IPS-18c (cell line): ENCODE measurements around the gene MAGEC2.

Source experiments
- H3K4me3 ChIP-seq: 2 replicates; pipeline ENCODE4 v1.7.0; 2013; ENCODE audit warnings: low read depth, mild to moderate bottlenecking, low read length, moderate library complexity; ENCODE audit not compliant: insufficient read depth
- H3K9me3 ChIP-seq: one replicate; pipeline ENCODE4 v1.6.1; 2013; ENCODE audit warnings: mild to moderate bottlenecking, low read length, moderate library complexity; ENCODE audit not compliant: control insufficient read depth, insufficient read depth

MAGEC2 gene, protein sequence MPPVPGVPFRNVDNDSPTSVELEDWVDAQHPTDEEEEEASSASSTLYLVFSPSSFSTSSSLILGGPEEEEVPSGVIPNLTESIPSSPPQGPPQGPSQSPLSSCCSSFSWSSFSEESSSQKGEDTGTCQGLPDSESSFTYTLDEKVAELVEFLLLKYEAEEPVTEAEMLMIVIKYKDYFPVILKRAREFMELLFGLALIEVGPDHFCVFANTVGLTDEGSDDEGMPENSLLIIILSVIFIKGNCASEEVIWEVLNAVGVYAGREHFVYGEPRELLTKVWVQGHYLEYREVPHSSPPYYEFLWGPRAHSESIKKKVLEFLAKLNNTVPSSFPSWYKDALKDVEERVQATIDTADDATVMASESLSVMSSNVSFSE

DNA sequence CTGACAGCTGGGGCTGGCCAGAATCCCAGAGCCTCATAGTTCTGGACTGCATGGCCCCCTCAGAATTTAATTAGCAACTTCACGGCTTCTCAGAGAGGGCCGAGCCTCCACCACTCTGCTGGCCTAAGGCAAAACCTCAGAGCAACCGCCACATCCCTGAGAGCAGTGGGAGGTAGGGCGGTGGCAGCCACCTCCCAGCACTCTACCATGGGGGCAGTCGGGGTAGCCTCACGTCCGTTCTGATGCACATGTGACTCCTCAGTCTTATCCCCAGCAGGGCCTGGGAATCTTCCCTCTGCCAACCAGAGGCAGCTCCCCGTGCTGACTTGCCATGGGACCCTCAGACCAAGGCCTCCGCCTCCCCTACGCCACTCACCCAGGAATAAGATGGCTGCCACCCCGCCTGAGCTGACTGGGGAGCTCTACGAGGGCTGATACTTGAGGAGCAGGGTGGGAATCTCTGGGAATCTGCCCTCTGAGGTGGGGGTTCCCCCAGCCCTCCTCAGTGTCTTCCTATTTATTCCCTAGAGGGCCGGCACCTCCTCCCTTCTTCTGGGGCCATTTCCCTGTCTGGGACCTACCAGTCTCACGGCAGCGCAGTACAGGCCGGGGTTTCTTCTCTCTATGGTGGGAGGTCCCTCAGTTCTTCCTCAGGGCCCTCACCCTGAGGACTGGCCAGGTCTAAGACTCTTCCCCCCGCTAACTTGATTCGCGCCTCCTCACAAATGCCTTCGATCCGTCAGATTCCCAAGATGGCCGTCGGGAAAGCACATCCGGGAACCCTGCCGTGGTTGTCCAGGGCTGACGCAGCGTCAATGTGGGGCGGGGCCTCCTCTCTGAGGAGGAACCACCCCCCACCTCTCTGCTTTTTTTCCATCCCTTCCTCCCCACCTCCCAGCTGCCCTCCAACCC is at the start of gene MAGEC2:
MAGEC2 (minus strand) TSS at position 769 of the 912 bp plus-strand sequence. CDS start 1,303 bp downstream, outside the sequence.
- Histone ChIP-seq H3K4me3 (no peak within 1 kb of the TSS), H3K9me3 (peaks cover 6% of the 10 kb centered on the region)

DNA sequence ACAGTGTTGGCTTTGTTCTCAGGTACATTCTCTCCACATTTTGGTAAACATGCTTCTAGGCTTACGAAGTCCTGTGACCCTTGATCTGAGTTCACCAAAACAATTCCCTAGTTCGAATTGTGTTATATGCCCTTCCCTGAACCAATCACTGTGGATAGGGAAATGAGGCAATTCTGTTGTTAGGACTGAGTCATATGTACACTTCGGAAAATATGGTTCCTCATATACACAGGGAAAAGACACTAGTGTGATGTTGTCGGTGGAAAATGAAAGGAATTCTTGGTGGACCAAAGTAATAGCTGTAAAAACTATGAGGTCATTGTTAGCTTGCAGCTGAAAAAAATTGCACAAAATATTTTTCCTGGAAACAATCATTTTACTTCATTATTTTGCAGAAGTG is 46.6 kb upstream of the MAGEC2 start:
- Histone ChIP-seq H3K9me3 (no peaks in the 10 kb centered on the region), H3K4me3 (no peak overlapping the region)

DNA sequence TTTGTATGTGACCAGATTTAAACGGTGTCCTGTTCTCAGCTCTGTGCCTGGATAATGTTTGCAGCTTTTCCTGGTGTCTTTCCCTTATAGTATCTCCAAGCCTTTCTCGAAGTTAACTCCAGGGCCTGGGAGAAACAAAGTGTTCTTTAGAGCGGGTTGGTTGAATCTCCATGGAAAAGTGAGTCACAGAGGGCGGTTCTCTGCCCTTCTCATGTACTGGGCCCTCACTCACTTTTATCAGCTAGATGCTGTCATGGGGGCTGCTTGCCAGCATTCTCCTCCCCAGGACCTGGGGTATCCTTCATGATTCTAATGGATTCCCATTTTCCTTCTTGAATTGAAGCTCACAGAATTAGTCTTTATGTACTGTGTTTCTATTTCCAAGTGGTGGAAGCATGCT is 46.1 kb upstream of the MAGEC2 start:
- H3K9me3 ChIP-seq = no peaks in the 10 kb centered on the region
- H3K4me3 ChIP-seq = no peak overlapping the region

- no peak overlapping the region for H3K4me3 ChIP-seq
- no peaks in the 10 kb centered on the region for H3K9me3 ChIP-seq
These were observed 45.4 kb upstream of the MAGEC2 start for GRCh38 chrX:142250502-142250901.

GRCh38 chrX:142249721-142250120 is 44.6 kb upstream of the MAGEC2 start:
- Histone ChIP-seq H3K4me3 (no peak overlapping the region; the same call in 1 of the 2 replicates), H3K9me3 (peaks cover 4% of the 10 kb centered on the region)

DNA sequence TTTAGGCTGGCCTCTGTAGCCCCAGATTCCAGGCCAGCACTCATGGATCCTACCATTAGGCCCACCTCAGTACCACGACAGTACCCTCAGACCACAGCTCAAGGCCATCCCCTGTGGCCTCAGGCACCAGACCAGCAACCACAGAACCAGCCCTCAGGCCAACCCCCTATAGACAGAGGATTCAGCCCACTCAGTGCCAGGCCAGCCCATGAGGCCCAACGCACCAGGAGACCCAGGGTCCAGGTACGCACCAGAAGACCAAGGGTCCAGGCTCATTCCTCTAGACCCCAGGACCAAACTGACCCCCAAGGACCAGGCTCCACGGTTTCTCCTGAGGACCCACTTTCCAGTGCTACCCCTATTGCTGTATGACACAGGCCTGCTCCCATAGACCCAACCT is 39.5 kb upstream of the MAGEC2 start:
- Histone ChIP-seq H3K9me3 (peaks cover 6% of the 10 kb centered on the region), H3K4me3 (0 out of 2 replicates have a peak overlapping the region, but pooled peaks have one; percentile 1)

GRCh38 chrX:142238536-142238935 is 33.4 kb upstream of the MAGEC2 start:
- H3K4me3 ChIP-seq = no peak overlapping the region

GRCh38 chrX:142233400-142233799 is 28.3 kb upstream of the MAGEC2 start:
- H3K9me3 ChIP-seq = peaks cover 8% of the 10 kb centered on the region
- no peak overlapping the region for H3K4me3 ChIP-seq

More at GRCh38 chrX:142238536-142238935, 33.4 kb upstream of the MAGEC2 start:
- H3K9me3 ChIP-seq = peaks cover 8% of the 10 kb centered on the region

- peaks cover 5% of the 10 kb centered on the region for H3K9me3 ChIP-seq
- no peak overlapping the region for H3K4me3 ChIP-seq
These were observed 9.0 kb upstream of the MAGEC2 start for GRCh38 chrX:142214081-142214480.

- Histone ChIP-seq H3K4me3 (no peak overlapping the region), H3K9me3 (peaks cover 4% of the 10 kb centered on the region)
These were observed 4.0 kb downstream of the MAGEC2 start for GRCh38 chrX:142201113-142201512.

- Histone ChIP-seq H3K4me3 (no peak overlapping the region), H3K9me3 (no peaks in the 10 kb centered on the region)
These were observed 19.0 kb downstream of the MAGEC2 start for GRCh38 chrX:142186103-142186502.

- H3K4me3 ChIP-seq = no peak overlapping the region
- H3K9me3 ChIP-seq = no peaks in the 10 kb centered on the region
These were observed 20.1 kb downstream of the MAGEC2 start for GRCh38 chrX:142184756-142185602.

- H3K9me3 ChIP-seq = peaks cover 5% of the 10 kb centered on the region
- H3K4me3 ChIP-seq = 0 out of 2 replicates have a peak overlapping the region, but pooled peaks have one; percentile 6
These were observed 48.5 kb downstream of the MAGEC2 start for GRCh38 chrX:142156567-142156966.
